OCI-LY1 (cell line): ENCODE data around the gene C1QL3.

Experiments used
- H2AFZ ChIP-seq: fragments of 200-600 bp; sonication (generic), shearing (Covaris generic); 2 replicates; pipeline ENCODE4 v1.6.0; 2014; ENCODE audit warnings: antibody characterized with exemption, mild to moderate bottlenecking, low read length
- H3F3A ChIP-seq: fragments of 200-600 bp; sonication (generic), shearing (Covaris generic); 2 replicates; pipeline ENCODE4 v1.6.0; 2014; ENCODE audit warnings: mild to moderate bottlenecking, antibody characterized with exemption, low read length, moderate library complexity; ENCODE audit not compliant: insufficient read depth
- H3K27ac ChIP-seq: fragments of 200-600 bp; sonication (generic); 2 replicates; pipeline ENCODE4 v1.5.1; 2014; ENCODE audit warnings: low read length, mixed run types, mild to moderate bottlenecking, low read depth; ENCODE audit not compliant: poor library complexity, severe bottlenecking
- H3K27me3 ChIP-seq: fragments of 200-600 bp; sonication (generic); 2 replicates; pipeline ENCODE4 v1.6.0; 2014; ENCODE audit warnings: antibody characterized with exemption, mild to moderate bottlenecking, low read length, moderate library complexity; ENCODE audit not compliant: insufficient read depth
- H3K36me3 ChIP-seq: fragments of 200-600 bp; sonication (generic); 2 replicates; pipeline ENCODE4 v1.6.1; 2014; ENCODE audit warnings: mild to moderate bottlenecking, antibody characterized with exemption, low read length, moderate library complexity, mixed read lengths; ENCODE audit not compliant: insufficient read depth
- H3K4me1 ChIP-seq: fragments of 200-600 bp; sonication (generic); 2 replicates; pipeline ENCODE4 v1.5.1; 2014; ENCODE audit warnings: mild to moderate bottlenecking, low read length, moderate library complexity; ENCODE audit not compliant: insufficient read depth, severe bottlenecking
- H3K4me2 ChIP-seq: fragments of 200-600 bp; sonication (generic), shearing (Covaris generic); 2 replicates; pipeline ENCODE4 v1.6.1; 2014; ENCODE audit warnings: low read length
- H3K4me3 ChIP-seq: fragments of 200-600 bp; sonication (generic); 2 replicates; pipeline ENCODE4 v1.5.1; 2014; ENCODE audit warnings: low read length, low read depth, mild to moderate bottlenecking, mixed read lengths; ENCODE audit not compliant: poor library complexity, severe bottlenecking
- H3K79me2 ChIP-seq: fragments of 200-600 bp; shearing (Covaris generic); 2 replicates; pipeline ENCODE4 v1.6.1; 2016; ENCODE audit warnings: mixed run types, low read length, mixed read lengths; ENCODE audit not compliant: insufficient read depth
- H3K9ac ChIP-seq: fragments of 200-600 bp; sonication (generic), shearing (Covaris generic); 2 replicates; pipeline ENCODE4 v1.6.1; 2014; ENCODE audit warnings: mild to moderate bottlenecking, low read length, mixed read lengths
- H3K9me2 ChIP-seq: fragments of 200-600 bp; sonication (generic), shearing (Covaris generic); 2 replicates; pipeline ENCODE4 v1.6.1; 2014; ENCODE audit warnings: low read depth, mild to moderate bottlenecking, low read length, mixed read lengths
- H3K9me3 ChIP-seq: fragments of 200-600 bp; shearing (Covaris generic); 2 replicates; pipeline ENCODE4 v1.6.1; 2014; ENCODE audit warnings: low read length, mixed read lengths
- H4K20me1 ChIP-seq: fragments of 200-600 bp; sonication (generic), shearing (Covaris generic); 2 replicates; pipeline ENCODE4 v1.6.0; 2016; ENCODE audit warnings: mild to moderate bottlenecking, low read length; ENCODE audit not compliant: insufficient read depth
- EZH2 ChIP-seq: fragments of 200-600 bp; sonication (generic), shearing (Covaris generic); IDR thresholded peaks from 2 replicates; pipeline ENCODE4 v1.8.0; 2017; ENCODE audit warnings: borderline replicate concordance, mixed run types, mild to moderate bottlenecking, antibody characterized with exemption, low read length, moderate library complexity, mixed read lengths
- TF ChIP-seq, protein P1 (sequence below): fragments of 200-600 bp; sonication (generic), shearing (Covaris generic); IDR thresholded peaks from 2 replicates; pipeline ENCODE4 v1.5.1; 2017; ENCODE audit warnings: mild to moderate bottlenecking, antibody characterized with exemption, low read length, moderate library complexity, mixed read lengths

Gene C1QL3

DNA sequence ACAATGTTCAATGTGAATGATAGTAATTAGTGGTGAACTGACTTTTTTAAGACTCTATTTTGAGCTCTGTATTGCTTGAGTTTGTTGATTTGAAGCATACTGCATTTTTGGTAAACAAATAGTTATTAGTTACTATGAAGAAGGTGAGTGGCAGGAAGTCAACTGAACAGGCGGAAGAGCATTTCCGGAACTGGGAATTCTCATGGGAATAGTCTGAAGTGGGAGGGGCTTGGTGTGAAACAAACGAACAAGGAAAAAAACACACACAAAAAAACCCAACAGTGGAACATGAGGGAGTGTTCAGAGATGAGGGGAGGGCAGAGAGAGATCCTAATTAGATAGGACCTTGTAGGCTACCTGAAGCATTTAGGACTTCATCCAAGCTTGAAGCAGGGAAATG lies 43.9 kb upstream of the C1QL3 start:
- TF ChIP-seq, protein P1, sequence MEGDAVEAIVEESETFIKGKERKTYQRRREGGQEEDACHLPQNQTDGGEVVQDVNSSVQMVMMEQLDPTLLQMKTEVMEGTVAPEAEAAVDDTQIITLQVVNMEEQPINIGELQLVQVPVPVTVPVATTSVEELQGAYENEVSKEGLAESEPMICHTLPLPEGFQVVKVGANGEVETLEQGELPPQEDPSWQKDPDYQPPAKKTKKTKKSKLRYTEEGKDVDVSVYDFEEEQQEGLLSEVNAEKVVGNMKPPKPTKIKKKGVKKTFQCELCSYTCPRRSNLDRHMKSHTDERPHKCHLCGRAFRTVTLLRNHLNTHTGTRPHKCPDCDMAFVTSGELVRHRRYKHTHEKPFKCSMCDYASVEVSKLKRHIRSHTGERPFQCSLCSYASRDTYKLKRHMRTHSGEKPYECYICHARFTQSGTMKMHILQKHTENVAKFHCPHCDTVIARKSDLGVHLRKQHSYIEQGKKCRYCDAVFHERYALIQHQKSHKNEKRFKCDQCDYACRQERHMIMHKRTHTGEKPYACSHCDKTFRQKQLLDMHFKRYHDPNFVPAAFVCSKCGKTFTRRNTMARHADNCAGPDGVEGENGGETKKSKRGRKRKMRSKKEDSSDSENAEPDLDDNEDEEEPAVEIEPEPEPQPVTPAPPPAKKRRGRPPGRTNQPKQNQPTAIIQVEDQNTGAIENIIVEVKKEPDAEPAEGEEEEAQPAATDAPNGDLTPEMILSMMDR = no peak
- TF ChIP-seq EZH2 = no peak
- Histone ChIP-seq H3K9ac (no peak overlapping the region), H3K4me3 (no peak overlapping the region), H2AFZ (no peak overlapping the region), H3K9me3 (no peaks in the 10 kb centered on the region), H3K27ac (no peak overlapping the region), H3K36me3 (no peaks in the 10 kb centered on the region), H3K9me2 (no peaks in the 10 kb centered on the region), H3K79me2 (no peaks in the 10 kb centered on the region), H3K27me3 (no peaks in the 10 kb centered on the region), H3F3A (no peaks in the 10 kb centered on the region), H4K20me1 (no peaks in the 10 kb centered on the region), H3K4me2 (no peak overlapping the region), H3K4me1 (no peaks in the 10 kb centered on the region)

GRCh38 chr10:16562891-16563290 lies 41.2 kb upstream of the C1QL3 start:
- Histone ChIP-seq H3K27me3 (no peaks in the 10 kb centered on the region), H3K9me2 (no peaks in the 10 kb centered on the region), H3K27ac (no peak overlapping the region), H2AFZ (no peak overlapping the region), H4K20me1 (no peaks in the 10 kb centered on the region), H3K4me3 (no peak overlapping the region), H3K36me3 (no peaks in the 10 kb centered on the region), H3K79me2 (no peaks in the 10 kb centered on the region), H3F3A (no peaks in the 10 kb centered on the region), H3K9ac (no peak overlapping the region), H3K4me1 (no peaks in the 10 kb centered on the region), H3K4me2 (no peak overlapping the region), H3K9me3 (no peaks in the 10 kb centered on the region)
- TF ChIP-seq, protein P1 = no peak
- TF ChIP-seq EZH2 = no peak

DNA sequence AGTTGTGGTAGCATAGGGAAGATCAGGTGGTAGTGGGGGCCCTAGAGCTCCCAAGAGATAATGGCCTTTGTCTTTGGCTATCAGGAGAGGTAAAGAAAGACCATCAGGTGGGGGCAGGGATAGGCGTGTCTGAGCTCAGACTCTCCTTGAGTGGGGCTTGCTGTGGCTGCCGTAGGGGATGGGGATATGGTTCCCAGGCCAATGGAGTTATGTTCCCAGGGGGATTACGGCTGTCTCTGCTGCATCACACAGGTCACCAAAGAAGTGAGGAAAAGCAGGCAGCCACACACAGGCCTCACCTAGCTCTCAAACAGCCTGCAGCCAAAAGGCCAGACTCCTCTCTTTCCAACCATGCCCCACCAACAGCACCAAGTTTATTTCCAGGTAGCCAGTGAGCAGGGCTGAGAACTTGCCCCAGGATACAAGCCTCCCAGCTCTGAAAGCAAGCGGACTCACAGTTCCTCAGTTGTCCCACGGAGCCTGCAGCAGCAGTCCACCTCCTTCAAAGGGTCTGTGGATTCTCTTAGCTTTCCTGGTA lies 37.6 kb upstream of the C1QL3 start:
- H2AFZ ChIP-seq = no peak overlapping the region
- no peaks in the 10 kb centered on the region for H3K36me3 ChIP-seq
- TF ChIP-seq EZH2 = no peak
- TF ChIP-seq, protein P1 = no peak
- H3F3A ChIP-seq = no peaks in the 10 kb centered on the region
- no peaks in the 10 kb centered on the region for H3K27me3 ChIP-seq
- H3K9me3 ChIP-seq = no peaks in the 10 kb centered on the region
- H3K4me2 ChIP-seq = no peak overlapping the region
- no peak overlapping the region for H3K9ac ChIP-seq
- H3K27ac ChIP-seq = no peak overlapping the region
- no peaks in the 10 kb centered on the region for H3K79me2 ChIP-seq
- no peak overlapping the region for H3K4me3 ChIP-seq
- H3K4me1 ChIP-seq = no peaks in the 10 kb centered on the region
- H3K9me2 ChIP-seq = no peaks in the 10 kb centered on the region
- H4K20me1 ChIP-seq = no peaks in the 10 kb centered on the region
